Measurements from ENCODE around the gene HSPBAP1.

Gene HSPBAP1

GRCh38 chr3:122728756-122729514, 64.7 kb downstream of the HSPBAP1 start:
- Histone ChIP-seq H3K9me2 (replicated peaks; ENCODE audit: control insufficient read depth, low read length) (no peaks in the 10 kb centered on the region), H3K79me2 (ENCODE audit: control insufficient read depth, low read length) (no peaks in the 10 kb centered on the region), H3K4me3 (ENCODE audit: low read length) (no peak overlapping the region), H3K4me1 (ENCODE audit: control insufficient read depth, low read length) (no peaks in the 10 kb centered on the region), H3K27ac (ENCODE audit: low read depth, low read length) (no peak overlapping the region), H3K4me2 (ENCODE audit: low read length) (no peak overlapping the region), H4K20me1 (ENCODE audit: control insufficient read depth, insufficient read depth, low read depth, low read length) (no peaks in the 10 kb centered on the region), H3K36me3 (ENCODE audit: control insufficient read depth, low read length) (no peaks in the 10 kb centered on the region), H3F3A (ENCODE audit: control insufficient read depth, insufficient read depth) (no peaks in the 10 kb centered on the region), H3K9me3 (ENCODE audit: control insufficient read depth, insufficient read depth, low read length) (no peaks in the 10 kb centered on the region), H3K27me3 (ENCODE audit: control insufficient read depth, low read length) (no peaks in the 10 kb centered on the region)
- no peak for TF ChIP-seq CTCF (IDR thresholded peaks at IDR 0.05; ENCODE audit: low read depth, low read length, poor library complexity, severe bottlenecking)
- no peak for TF ChIP-seq EZH2phosphoT487 (IDR thresholded peaks at IDR 0.05; ENCODE audit: borderline replicate concordance, low read length)

- no peak overlapping the region for H3K4me2 ChIP-seq (ENCODE audit: low read length)
- no peaks in the 10 kb centered on the region for H4K20me1 ChIP-seq (ENCODE audit: control insufficient read depth, insufficient read depth, low read depth, low read length)
- H3K4me3 ChIP-seq (ENCODE audit: low read length): no peak overlapping the region
- H3K27ac ChIP-seq (ENCODE audit: low read depth, low read length): no peak overlapping the region
- no peaks in the 10 kb centered on the region for H3K36me3 ChIP-seq (ENCODE audit: control insufficient read depth, low read length)
- H3K79me2 ChIP-seq (ENCODE audit: control insufficient read depth, low read length): no peaks in the 10 kb centered on the region
- H3K4me1 ChIP-seq (ENCODE audit: control insufficient read depth, low read length): no peaks in the 10 kb centered on the region
- H3K27me3 ChIP-seq (ENCODE audit: control insufficient read depth, low read length): no peaks in the 10 kb centered on the region
- no peaks in the 10 kb centered on the region for H3F3A ChIP-seq (ENCODE audit: control insufficient read depth, insufficient read depth)
- no peaks in the 10 kb centered on the region for H3K9me2 ChIP-seq (replicated peaks; ENCODE audit: control insufficient read depth, low read length)
- H3K9me3 ChIP-seq (ENCODE audit: control insufficient read depth, insufficient read depth, low read length): no peaks in the 10 kb centered on the region
- TF ChIP-seq CTCF (IDR thresholded peaks at IDR 0.05; ENCODE audit: low read depth, low read length, poor library complexity, severe bottlenecking): no peak
- TF ChIP-seq EZH2phosphoT487 (IDR thresholded peaks at IDR 0.05; ENCODE audit: borderline replicate concordance, low read length): no peak
These were observed 65.4 kb downstream of the HSPBAP1 start for GRCh38 chr3:122728186-122728585.

GRCh38 chr3:122727766-122728165, 65.9 kb downstream of the HSPBAP1 start:
- Histone ChIP-seq H3K27ac (ENCODE audit: low read depth, low read length) (no peak overlapping the region), H3K4me1 (ENCODE audit: control insufficient read depth, low read length) (no peaks in the 10 kb centered on the region), H3K27me3 (ENCODE audit: control insufficient read depth, low read length) (no peaks in the 10 kb centered on the region), H3K9me2 (replicated peaks; ENCODE audit: control insufficient read depth, low read length) (no peaks in the 10 kb centered on the region), H4K20me1 (ENCODE audit: control insufficient read depth, insufficient read depth, low read depth, low read length) (no peaks in the 10 kb centered on the region), H3K9me3 (ENCODE audit: control insufficient read depth, insufficient read depth, low read length) (no peaks in the 10 kb centered on the region), H3K4me2 (ENCODE audit: low read length) (no peak overlapping the region), H3K36me3 (ENCODE audit: control insufficient read depth, low read length) (no peaks in the 10 kb centered on the region), H3F3A (ENCODE audit: control insufficient read depth, insufficient read depth) (no peaks in the 10 kb centered on the region), H3K79me2 (ENCODE audit: control insufficient read depth, low read length) (no peaks in the 10 kb centered on the region), H3K4me3 (ENCODE audit: low read length) (no peak overlapping the region)
- TF ChIP-seq CTCF (IDR thresholded peaks at IDR 0.05; ENCODE audit: low read depth, low read length, poor library complexity, severe bottlenecking): no peak
